Fibroblast of lung (primary cell): Measurements from ENCODE around the gene RBM23. TPM values are rescaled to one million over a fixed set of nuclear protein-coding genes. Genes with fewer than 3 reads are reported as not detected.

Experiments
- DNase-seq, 2 donors: peaks; one replicate each; pipeline versions ENCODE4 v3.0.0 to v3.0.0-alpha.2; 2010; ENCODE audit warnings: low read depth in 2 of 2
- H2AFZ ChIP-seq: 2 replicates; pipeline ENCODE4 v1.5.1; 2012; ENCODE audit warnings: low read length, control low read depth, inconsistent platforms
- H3K27ac ChIP-seq: 2 replicates; pipeline ENCODE4 v1.5.1; 2011; ENCODE audit warnings: low read length, control low read depth; ENCODE audit not compliant: insufficient read depth
- H3K27me3 ChIP-seq: 2 replicates; pipeline ENCODE4 v1.5.1; 2011; ENCODE audit warnings: mild to moderate bottlenecking, low read length; ENCODE audit not compliant: control insufficient read depth, insufficient read depth
- H3K36me3 ChIP-seq: 2 replicates; pipeline ENCODE4 v1.5.1; 2011; ENCODE audit warnings: low read length; ENCODE audit not compliant: control insufficient read depth, insufficient read depth
- H3K4me1 ChIP-seq: 2 replicates; pipeline ENCODE4 v1.5.1; 2011; ENCODE audit warnings: low read length; ENCODE audit not compliant: control insufficient read depth, insufficient read depth; ENCODE audit errors: extremely low read depth
- H3K4me2 ChIP-seq: 2 replicates; pipeline ENCODE4 v1.5.1; 2011; ENCODE audit warnings: low read length, control low read depth; ENCODE audit not compliant: insufficient read depth; ENCODE audit errors: extremely low read depth
- H3K4me3 ChIP-seq, 4 experiments: fragments of 200-600 bp in 1 of 4; sonication (generic) in 1 of 4; replicated peaks in 1 of 4; 2 replicates each; pipeline ENCODE4 v1.5.1; 2011 to 2016; ENCODE audit warnings: low read length in 4 of 4, low read depth in 3 of 4, mild to moderate bottlenecking in 3 of 4, control low read depth in 2 of 4, inconsistent platforms in 1 of 4, mixed read lengths in 1 of 4; ENCODE audit not compliant: insufficient read depth in 1 of 4; ENCODE audit errors: control extremely low read depth in 1 of 4
- H3K79me2 ChIP-seq: 2 replicates; pipeline ENCODE4 v1.5.1; 2012; ENCODE audit warnings: mild to moderate bottlenecking, low read length, inconsistent platforms; ENCODE audit not compliant: control insufficient read depth, insufficient read depth
- H3K9ac ChIP-seq: 2 replicates; pipeline ENCODE4 v1.5.1; 2011; ENCODE audit warnings: mild to moderate bottlenecking, low read length, control low read depth; ENCODE audit not compliant: insufficient read depth
- H3K9me3 ChIP-seq: 2 replicates; pipeline ENCODE4 v1.5.1; 2012; ENCODE audit warnings: low read depth, low read length; ENCODE audit not compliant: control insufficient read depth, insufficient read depth
- H4K20me1 ChIP-seq: 2 replicates; pipeline ENCODE4 v1.5.1; 2011; ENCODE audit warnings: low read length; ENCODE audit not compliant: control insufficient read depth, insufficient read depth; ENCODE audit errors: extremely low read depth
- CTCF ChIP-seq, 2 donors: IDR thresholded peaks in 1 of 2; conservative IDR thresholded peaks in 1 of 2; 1 replicate in 1 of 2; 2 replicates in 1 of 2; pipeline ENCODE4 v1.5.1; 2011 to 2012; ENCODE audit warnings: low read length in 2 of 2, control low read depth in 1 of 2, inconsistent platforms in 1 of 2, low read depth in 1 of 2, mild to moderate bottlenecking in 1 of 2
- EZH2 ChIP-seq: IDR thresholded peaks from 2 replicates; pipeline ENCODE4 v1.5.1; 2012; ENCODE audit warnings: low read length, control low read depth, mild to moderate bottlenecking; ENCODE audit errors: missing control alignments
- polyA plus RNA-seq, 2 donors: library from polyadenylated mRNA; depleted of rRNA in 1 of 2; stranded (reverse) in 1 of 2; unstranded in 1 of 2; fragments of >200 nt; gene quantifications; 2 replicates each; pipeline ENCODE4 v1.2.1, GENCODE V29; 2011 to 2012; ENCODE audit warnings: missing spikeins in 1 of 2
- total RNA-seq: library from RNA; depleted of rRNA; stranded (reverse); fragments of >200 nt; gene quantifications from 2 replicates; pipeline ENCODE4 v1.2.1, GENCODE V29; 2014

RBM23 gene
- total and polyA plus RNA-seq, 2 donors (not counting 1 experiment from before 2014, with no cell fraction given): 51.0 to 85.3 TPM

GRCh38 chr14:22875003-22875747, 43.8 kb downstream of the RBM23 start:
- H4K20me1 ChIP-seq: no peaks in the 10 kb centered on the region
- H3K36me3 ChIP-seq: peaks cover 36% of the 10 kb centered on the region
- no peak overlapping the region for H2AFZ ChIP-seq
- H3K79me2 ChIP-seq: peaks cover 18% of the 10 kb centered on the region
- H3K27me3 ChIP-seq: no peaks in the 10 kb centered on the region
- no peak overlapping the region for H3K9ac ChIP-seq
- no peak for DNase-seq
- TF ChIP-seq EZH2: no peak
- TF ChIP-seq CTCF (conservative IDR thresholded peaks at IDR 0.05 in 1 of 2, IDR thresholded peaks at IDR 0.05 in 1 of 2; ENCODE audit: low read depth in 1 of 2, low read length in 2 of 2): no peak
- H3K4me1 ChIP-seq: peaks cover 4% of the 10 kb centered on the region
- no peak overlapping the region for H3K4me2 ChIP-seq
- H3K9me3 ChIP-seq: no peaks in the 10 kb centered on the region
- H3K4me3 ChIP-seq: no peak overlapping the region
- H3K27ac ChIP-seq: no peak overlapping the region

GRCh38 chr14:22872833-22873520, 46.0 kb downstream of the RBM23 start:
- H3K9me3 ChIP-seq: no peaks in the 10 kb centered on the region
- no peak for DNase-seq

More at GRCh38 chr14:22872833-22873520, 46.0 kb downstream of the RBM23 start:
- Histone ChIP-seq H3K36me3 (peaks cover 32% of the 10 kb centered on the region), H3K79me2 (peaks cover 18% of the 10 kb centered on the region), H3K4me1 (peaks cover 4% of the 10 kb centered on the region), H2AFZ (peak overlapping the region; percentile 1), H3K27ac (peak overlapping the region; percentile 93), H3K4me2 (peak overlapping the region; percentile 97), H4K20me1 (no peaks in the 10 kb centered on the region), H3K9ac (peak overlapping the region; percentile 95), H3K27me3 (no peaks in the 10 kb centered on the region), H3K4me3 (peak overlapping the region; percentile 80 to 96 (median 88))
- TF ChIP-seq CTCF (conservative IDR thresholded peaks at IDR 0.05 in 1 of 2, IDR thresholded peaks at IDR 0.05 in 1 of 2; ENCODE audit: low read depth in 1 of 2, low read length in 2 of 2) (no peak), EZH2 (no peak)
